HEK293 (cell line): ENCODE measurements around the gene NPRL2.
A peak's percentile ranks its signal among the peaks of the same experiment; 100 is the strongest.

Experiments
- CTCF ChIA-PET: fragments of 350-600 bp; formaldehyde crosslinking; extraction: SDS; loops from one replicate; lab custom pipeline; 2021; ENCODE audit warnings: antibody characterized with exemption; lab: Yijun Ruan, JAX
- POLR2A ChIA-PET: fragments of 300-600 bp; formaldehyde crosslinking; extraction: SDS; loops from one replicate; lab custom pipeline; 2020; ENCODE audit warnings: antibody characterized with exemption, inconsistent platforms; lab: Yijun Ruan, JAX
- H3K27ac ChIP-seq: fragments of 200-500 bp; sonication (Bioruptor generic); 2 replicates; pipeline ENCODE4 v1.5.1; 2014; ENCODE audit warnings: low read depth, low read length, control low read depth, inconsistent platforms; ENCODE audit errors: extremely low read depth
- H3K36me3 ChIP-seq, 2 experiments: fragments of 200-500 bp in 1 of 2; sonication (Bioruptor generic) in 1 of 2; 1 replicate in 1 of 2; 2 replicates in 1 of 2; pipeline ENCODE4 v1.5.1; 2014 to 2017; ENCODE audit warnings: inconsistent platforms in 2 of 2, low read length in 2 of 2; ENCODE audit not compliant: control insufficient read depth in 2 of 2, insufficient read depth in 1 of 2
- H3K4me1 ChIP-seq: fragments of 200-500 bp; sonication (Bioruptor generic); 2 replicates; pipeline ENCODE4 v1.5.1; 2014; ENCODE audit warnings: mild to moderate bottlenecking, low read length, inconsistent platforms; ENCODE audit not compliant: control insufficient read depth, insufficient read depth
- H3K4me3 ChIP-seq: 2 replicates; pipeline ENCODE4 v1.5.1; 2011; ENCODE audit warnings: low read depth, mild to moderate bottlenecking, control low read depth, low read length, moderate library complexity
- H3K9me3 ChIP-seq: fragments of 200-500 bp; sonication (Bioruptor generic); 2 replicates; pipeline ENCODE4 v1.5.1; 2014; ENCODE audit warnings: low read depth, low read length, inconsistent platforms; ENCODE audit not compliant: control insufficient read depth, insufficient read depth
- ELK4 ChIP-seq: IDR thresholded peaks from 2 replicates; pipeline ENCODE4 v1.6.1; 2011; ENCODE audit warnings: mild to moderate bottlenecking, low read depth, low read length, borderline replicate concordance
- GLI2 ChIP-seq: fragments of 450-650 bp; formaldehyde crosslinking; IDR thresholded peaks from 2 replicates; pipeline ENCODE4; 2017; ENCODE audit warnings: missing biosample characterization, missing genetic modification characterization, low read depth, borderline replicate concordance
- GLI4 ChIP-seq: fragments of 450-650 bp; formaldehyde crosslinking; IDR thresholded peaks from 2 replicates; pipeline ENCODE4 v1.5.1; 2016; ENCODE audit warnings: missing biosample characterization, missing genetic modification characterization
- PRDM2 ChIP-seq: fragments of 450-650 bp; formaldehyde crosslinking; IDR thresholded peaks from 2 replicates; pipeline ENCODE4 v1.5.1; 2016; ENCODE audit warnings: missing biosample characterization, missing genetic modification characterization, borderline replicate concordance
- ZBTB21 ChIP-seq: fragments of 450-650 bp; formaldehyde crosslinking; IDR thresholded peaks from 2 replicates; pipeline ENCODE4 v1.5.1; 2017; ENCODE audit warnings: missing biosample characterization, missing genetic modification characterization
- ZFHX2 ChIP-seq: fragments of 450-650 bp; formaldehyde crosslinking; conservative IDR thresholded peaks from 2 replicates; pipeline ENCODE4 v1.5.1; 2016; ENCODE audit warnings: missing biosample characterization, missing genetic modification characterization
- ZFP41 ChIP-seq: fragments of 450-650 bp; formaldehyde crosslinking; IDR thresholded peaks from 2 replicates; pipeline ENCODE4 v1.5.1; 2016; ENCODE audit warnings: missing biosample characterization, missing genetic modification characterization, borderline replicate concordance
- ZIC2 ChIP-seq: fragments of 450-650 bp; formaldehyde crosslinking; IDR thresholded peaks from 2 replicates; pipeline ENCODE4 v1.5.1; 2016; ENCODE audit warnings: missing biosample characterization, missing genetic modification characterization
- ZNF146 ChIP-seq: fragments of 450-650 bp; formaldehyde crosslinking; IDR thresholded peaks from 2 replicates; pipeline ENCODE4 v1.5.1; 2016; ENCODE audit warnings: missing biosample characterization, missing genetic modification characterization
- ZNF280C ChIP-seq: fragments of 450-650 bp; formaldehyde crosslinking; IDR thresholded peaks from 2 replicates; pipeline ENCODE4 v1.5.1; 2016; ENCODE audit warnings: missing biosample characterization, missing genetic modification characterization
- ZNF416 ChIP-seq: fragments of 450-650 bp; formaldehyde crosslinking; IDR thresholded peaks from 2 replicates; pipeline ENCODE4 v1.5.1; 2016; ENCODE audit warnings: missing biosample characterization, missing genetic modification characterization
- ZNF449 ChIP-seq: fragments of 450-650 bp; formaldehyde crosslinking; IDR thresholded peaks from 2 replicates; pipeline ENCODE4 v1.5.1; 2017; ENCODE audit warnings: missing biosample characterization, mild to moderate bottlenecking, missing genetic modification characterization, moderate library complexity
- ZNF501 ChIP-seq: fragments of 450-650 bp; formaldehyde crosslinking; IDR thresholded peaks from 2 replicates; pipeline ENCODE4 v1.5.1; 2016; ENCODE audit warnings: missing biosample characterization, missing genetic modification characterization
- ZNF580 ChIP-seq: fragments of 450-650 bp; formaldehyde crosslinking; IDR thresholded peaks from 2 replicates; pipeline ENCODE4 v1.5.1; 2016; ENCODE audit warnings: missing biosample characterization, missing genetic modification characterization
- ZNF776 ChIP-seq: fragments of 450-650 bp; formaldehyde crosslinking; IDR thresholded peaks from 2 replicates; pipeline ENCODE4 v1.5.0; 2017; ENCODE audit warnings: missing biosample characterization, missing genetic modification characterization, borderline replicate concordance
- ZNF837 ChIP-seq: fragments of 450-650 bp; formaldehyde crosslinking; IDR thresholded peaks from 2 replicates; pipeline ENCODE4 v1.5.1; 2016; ENCODE audit warnings: missing biosample characterization, missing genetic modification characterization
- ZSCAN5A ChIP-seq: fragments of 450-650 bp; formaldehyde crosslinking; IDR thresholded peaks from 2 replicates; pipeline ENCODE4 v1.5.1; 2016; ENCODE audit warnings: missing biosample characterization, missing genetic modification characterization

NPRL2 gene

GRCh38 chr3:50357481-50357880, 6.9 kb upstream of the NPRL2 start:
- Histone ChIP-seq H3K9me3 (no peaks in the 10 kb centered on the region), H3K4me1 (no peaks in the 10 kb centered on the region), H3K36me3 (peaks cover 0 to 61% of the 10 kb centered on the region in 2 experiments; a peak in 1 of 3 replicates), H3K27ac (no peak overlapping the region)
- ChIA-PET CTCF (interaction anchor here (1.0 kb wide), 1 partner anchor 319 kb away, joined by 3 read pairs; no protein-coding TSS in a partner anchor), POLR2A (interaction anchor here (1.1 to 1.9 kb wide), 4 partner anchors 10 to 124 kb away, joined by 3 to 12 read pairs (median 4); partner anchors contain the start of gene ZMYND10)
- TF ChIP-seq ZFP41 (no peak), GLI2 (tag by site-specific recombination) (no peak), ZNF146 (tag by site-specific recombination) (no peak), ZNF776 (tag by site-specific recombination) (no peak), ZSCAN5A (tag by site-specific recombination) (no peak), ZNF416 (tag by site-specific recombination) (no peak), ZNF501 (tag by site-specific recombination) (no peak), ELK4 (no peak), ZNF837 (no peak), ZNF449 (tag by site-specific recombination) (no peak), ZFHX2 (no peak), ZBTB21 (tag by site-specific recombination) (no peak), ZNF280C (tag by site-specific recombination) (no peak), ZIC2 (tag by site-specific recombination) (no peak), PRDM2 (tag by site-specific recombination) (no peak), GLI4 (tag by site-specific recombination) (no peak), ZNF580 (tag by site-specific recombination) (no peak)
- TF ChIP-seq, all 188 proteins: peak for 0
- peak overlapping the region; percentile 82 for H3K4me3 ChIP-seq
